HG02763 (cell line): Measurements from ENCODE around the gene TMEM135.
"Not testable (repeated sequence)": the region's sequence is repeated elsewhere in the genome, so short reads cannot be mapped to it uniquely, and the experiment has no call there.

Experiments
- ATAC-seq: cut with Tn5 transposase; IDR thresholded peaks from one replicate; pipeline ENCODE4 v1.9.1; 2021; ENCODE audit warnings: mild to moderate bottlenecking, moderate library complexity; ENCODE audit not compliant: unreplicated experiment

The TMEM135 gene

DNA sequence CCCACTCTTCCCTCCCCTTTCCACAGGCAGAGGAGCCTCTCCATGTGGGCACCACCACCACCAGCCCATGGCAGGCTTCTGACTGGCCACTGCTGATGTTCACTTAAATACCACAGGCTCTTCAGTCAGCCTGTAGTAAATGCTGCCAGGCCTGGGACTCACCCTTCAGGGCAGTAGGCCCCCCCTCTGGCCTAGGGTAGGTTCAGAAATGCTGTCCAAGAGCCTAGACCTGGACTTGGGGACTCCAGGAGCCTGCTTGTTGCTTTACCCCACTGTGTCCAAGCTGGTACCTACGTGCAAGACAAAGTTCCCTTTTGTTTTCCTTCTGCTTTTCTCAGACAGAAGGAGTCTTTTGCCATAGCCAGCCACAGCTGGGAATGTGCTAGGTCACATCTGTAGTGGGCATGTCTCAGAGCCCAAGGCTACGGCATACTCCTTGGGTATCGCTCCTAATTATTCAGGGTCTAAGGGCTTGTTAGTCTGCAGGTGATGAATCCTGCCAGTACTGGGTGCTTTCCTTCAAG is 38.6 kb downstream of the TMEM135 start:
- ATAC-seq: no peak

DNA sequence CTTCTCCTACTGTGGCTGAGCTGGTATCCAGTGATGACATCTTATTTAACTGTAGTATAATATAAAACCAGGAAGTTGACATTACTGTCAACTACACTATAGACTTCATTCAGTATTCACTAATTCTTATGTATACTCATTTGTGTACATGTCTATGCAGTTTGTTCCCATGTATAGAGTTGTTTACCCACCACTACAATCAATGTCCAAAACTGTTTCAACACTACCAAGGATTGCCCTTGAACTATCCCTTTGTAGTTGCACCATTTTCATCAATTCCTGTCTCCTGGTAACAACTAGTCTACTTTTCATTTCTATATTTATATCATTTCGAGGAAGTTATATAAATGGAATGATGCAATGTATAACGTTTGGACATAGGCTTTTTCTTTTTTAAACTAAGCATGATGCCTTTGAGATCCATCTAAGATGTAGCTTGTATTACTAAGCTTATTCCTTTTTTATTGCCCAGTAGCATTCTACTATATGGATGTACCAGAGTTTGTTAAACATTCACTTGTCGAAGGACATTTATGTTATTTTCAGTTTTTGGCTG is 39.2 kb downstream of the TMEM135 start:
- no peak for ATAC-seq

GRCh38 chr11:87081358-87081757 is 43.6 kb downstream of the TMEM135 start:
- ATAC-seq: peak; percentile 64

- ATAC-seq: no peak
These were observed 44.9 kb downstream of the TMEM135 start for GRCh38 chr11:87082590-87082989.

- ATAC-seq: no peak
These were observed 45.3 kb downstream of the TMEM135 start for GRCh38 chr11:87083029-87083428.

GRCh38 chr11:87092159-87092558 is 54.4 kb downstream of the TMEM135 start:
- ATAC-seq: no peak

GRCh38 chr11:87092567-87092966 is 54.8 kb downstream of the TMEM135 start:
- ATAC-seq: no peak

- ATAC-seq: peak; percentile 89
These were observed 59.8 kb downstream of the TMEM135 start for GRCh38 chr11:87097582-87097981.

DNA sequence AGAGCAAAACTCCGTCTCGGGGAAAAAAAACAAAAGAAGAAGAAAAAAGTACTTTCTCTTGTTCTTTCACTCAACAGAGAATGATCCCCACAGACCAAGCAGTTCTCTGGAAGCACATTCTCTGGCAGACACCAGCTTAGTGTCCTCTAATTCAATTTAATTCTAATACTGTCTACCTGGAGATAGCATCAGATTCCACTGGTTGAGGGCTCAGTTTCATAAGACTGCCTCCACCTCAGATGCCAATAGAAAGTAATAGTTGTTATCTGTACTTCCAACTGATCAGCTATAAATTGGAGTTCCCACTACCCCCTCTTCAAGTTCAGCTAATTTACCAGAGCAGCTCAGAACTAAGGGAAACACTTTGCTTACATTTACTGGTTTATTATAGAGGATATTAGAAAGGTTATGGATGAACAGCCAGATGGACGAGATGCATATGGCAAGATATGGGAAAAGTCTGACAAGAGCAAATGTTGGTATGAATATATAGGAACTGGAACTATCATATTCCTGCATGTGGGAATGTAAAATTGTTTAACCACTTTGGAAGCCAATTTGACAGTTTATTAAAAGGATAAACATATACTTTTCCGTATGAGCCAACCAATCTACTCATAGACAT is 64.3 kb downstream of the TMEM135 start:
- no peak for ATAC-seq

DNA sequence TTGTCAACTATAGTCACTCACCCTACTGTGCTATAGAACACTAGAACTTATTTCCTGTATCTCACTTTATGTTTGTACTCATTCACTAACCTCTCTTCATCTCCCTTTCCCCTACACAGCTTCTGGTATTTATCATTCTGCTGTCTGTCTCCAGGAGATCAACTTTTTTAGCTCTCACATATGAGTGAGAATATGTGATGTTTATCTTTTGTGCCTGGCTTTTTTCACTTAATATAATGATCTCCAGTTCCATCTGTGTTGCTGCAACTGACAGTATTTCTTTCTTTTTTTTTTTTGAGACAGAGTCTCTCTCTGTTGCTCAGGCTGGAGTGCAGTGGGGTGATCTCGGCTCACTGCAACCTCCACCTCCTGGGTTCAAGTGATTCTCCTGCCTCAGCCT is 68.1 kb downstream of the TMEM135 start:
- ATAC-seq: not testable (repeated sequence)

GRCh38 chr11:87107379-87107778 is 69.6 kb downstream of the TMEM135 start:
- not testable (repeated sequence) for ATAC-seq

- no peak for ATAC-seq
These were observed 72.9 kb downstream of the TMEM135 start for GRCh38 chr11:87110443-87111131.

GRCh38 chr11:87114093-87114492 is 76.4 kb downstream of the TMEM135 start:
- no peak for ATAC-seq

GRCh38 chr11:87116185-87116584 is 78.5 kb downstream of the TMEM135 start:
- no peak for ATAC-seq

- ATAC-seq: no peak
These were observed 83.2 kb downstream of the TMEM135 start for GRCh38 chr11:87120937-87121336.

- no peak for ATAC-seq
These were observed 85.1 kb downstream of the TMEM135 start for GRCh38 chr11:87122852-87123251.

DNA sequence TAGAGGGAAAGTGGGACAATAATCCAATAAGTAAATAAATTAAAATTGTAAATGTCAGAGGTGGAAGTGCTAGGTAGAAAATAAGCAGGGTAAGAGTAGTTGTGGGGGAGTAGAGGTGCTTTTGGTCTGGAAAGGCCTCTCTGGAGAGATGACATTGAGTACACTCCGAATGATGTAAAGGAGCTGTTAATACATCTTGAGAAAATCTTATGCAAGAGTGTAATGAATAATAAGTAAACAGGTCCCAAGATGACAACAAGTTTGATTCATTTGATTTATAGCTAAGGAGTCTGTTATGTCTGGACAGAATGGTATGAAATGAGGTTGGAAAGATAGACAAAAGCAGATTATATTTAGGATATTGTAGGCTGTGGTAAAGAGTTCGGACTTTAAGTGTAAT is 87.5 kb downstream of the TMEM135 start:
- no peak for ATAC-seq

DNA sequence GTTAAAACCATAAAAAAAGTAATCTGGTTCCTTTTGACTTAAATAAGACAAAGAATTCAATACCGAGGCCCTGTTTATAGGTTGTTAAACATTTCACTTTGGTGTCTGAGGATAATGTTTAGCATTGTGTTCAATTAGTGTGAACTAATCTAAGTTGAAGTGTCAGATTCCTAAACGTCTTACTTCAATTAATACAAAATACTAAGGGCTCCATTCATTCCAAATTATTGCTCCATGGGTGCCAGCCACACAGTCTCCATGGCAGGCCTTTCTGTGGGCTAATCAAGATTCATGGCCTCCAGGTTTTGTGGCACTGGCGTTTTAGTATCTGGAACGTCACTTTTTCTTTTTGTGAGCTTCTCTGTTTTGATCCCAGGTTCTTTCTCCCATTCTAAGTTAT is 89.4 kb downstream of the TMEM135 start:
- no peak for ATAC-seq

- ATAC-seq: no peak
These were observed 90.6 kb downstream of the TMEM135 start for GRCh38 chr11:87128372-87128771.

- no peak for ATAC-seq
These were observed 96.9 kb downstream of the TMEM135 start for GRCh38 chr11:87134524-87135106.

DNA sequence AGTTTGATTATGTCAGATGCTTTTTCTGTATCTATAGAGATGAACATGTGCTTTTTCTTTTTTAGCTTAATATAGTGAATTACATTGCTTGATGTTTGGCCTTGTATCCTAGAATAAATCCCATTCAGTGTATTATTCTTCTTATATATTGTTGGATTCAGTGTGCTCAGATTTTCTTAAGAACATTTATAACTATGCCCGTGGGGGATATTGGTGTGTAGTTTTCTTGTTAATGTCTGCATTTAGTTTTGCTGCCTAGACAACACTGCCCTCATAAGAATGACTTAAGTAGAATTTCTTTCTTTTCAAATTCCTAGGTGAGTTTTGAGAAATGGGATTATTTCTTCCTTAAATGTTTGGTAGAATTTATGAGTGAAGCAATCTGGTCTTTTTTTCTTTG is 98.5 kb downstream of the TMEM135 start:
- ATAC-seq: no peak

GRCh38 chr11:87137711-87138110 is 100.0 kb downstream of the TMEM135 start:
- ATAC-seq: no peak
